K562 treated with DMSO at 1 percent for 4 hours (cell line): Measurements from ENCODE around the gene STING1. TPM values are rescaled to one million over a fixed set of nuclear protein-coding genes. Genes with fewer than 3 reads are reported as not detected.

Source experiments
- total RNA-seq: library from RNA; unstranded; fragments of 300-600 nt; gene quantifications from 2 replicates; pipeline ENCODE4 v1.2.3, GENCODE V29; 2022; ENCODE audit not compliant: insufficient read depth

Gene STING1
- 106 and 131 TPM in 2 replicates for total RNA-seq

GRCh38 chr5:139482050-139482889 is at the start of gene STING1:
Gene STING1, minus strand, starts transcription at chr5:139482758. Its CDS starts 1,054 bp downstream, at chr5:139481704.

GRCh38 chr5:139470821-139471300 is 11.7 kb downstream of the STING1 start, which contains the start of gene SMIM33:
Gene SMIM33, plus strand, starts transcription at chr5:139471004. Its CDS starts 118 bp downstream, at chr5:139471122.

DNA sequence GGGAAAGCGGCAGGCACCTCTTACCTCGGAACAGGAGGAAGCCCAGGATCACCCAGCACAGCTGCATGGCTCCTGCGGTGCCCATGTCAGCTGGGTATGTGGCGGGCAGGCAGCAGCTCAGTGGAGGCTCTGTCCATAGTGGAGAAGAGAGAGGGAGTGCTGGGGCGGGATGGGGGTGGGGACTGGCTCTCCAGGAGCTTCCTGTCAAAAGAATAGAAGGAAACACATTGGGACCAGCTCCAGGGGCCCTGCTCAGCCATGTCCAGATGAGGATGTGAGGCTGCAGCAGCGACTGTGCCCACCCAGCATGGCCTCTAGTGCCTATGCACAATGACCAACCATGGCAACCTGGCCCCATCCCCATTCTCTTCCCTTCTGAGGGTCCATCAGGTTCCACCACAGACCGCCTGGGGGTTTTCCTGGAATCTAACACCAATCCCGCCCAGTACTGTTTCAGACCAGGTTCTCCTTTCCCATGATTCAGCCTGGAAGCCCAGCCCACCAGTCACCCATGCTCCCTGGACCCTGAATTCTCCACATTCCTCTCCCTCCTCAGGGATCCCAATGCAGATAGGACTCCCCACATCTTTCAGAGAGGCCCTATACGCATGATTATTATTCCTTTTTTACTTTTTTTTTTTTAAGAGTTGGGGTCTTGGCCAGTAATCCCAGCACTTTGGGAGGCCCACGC is 19.8 kb downstream of the STING1 start, which contains the start of gene ECSCR:
Gene ECSCR, minus strand, starts transcription at position 158 of the 691 bp plus-strand sequence. Its CDS starts 73 bp downstream, at position 85.

DNA sequence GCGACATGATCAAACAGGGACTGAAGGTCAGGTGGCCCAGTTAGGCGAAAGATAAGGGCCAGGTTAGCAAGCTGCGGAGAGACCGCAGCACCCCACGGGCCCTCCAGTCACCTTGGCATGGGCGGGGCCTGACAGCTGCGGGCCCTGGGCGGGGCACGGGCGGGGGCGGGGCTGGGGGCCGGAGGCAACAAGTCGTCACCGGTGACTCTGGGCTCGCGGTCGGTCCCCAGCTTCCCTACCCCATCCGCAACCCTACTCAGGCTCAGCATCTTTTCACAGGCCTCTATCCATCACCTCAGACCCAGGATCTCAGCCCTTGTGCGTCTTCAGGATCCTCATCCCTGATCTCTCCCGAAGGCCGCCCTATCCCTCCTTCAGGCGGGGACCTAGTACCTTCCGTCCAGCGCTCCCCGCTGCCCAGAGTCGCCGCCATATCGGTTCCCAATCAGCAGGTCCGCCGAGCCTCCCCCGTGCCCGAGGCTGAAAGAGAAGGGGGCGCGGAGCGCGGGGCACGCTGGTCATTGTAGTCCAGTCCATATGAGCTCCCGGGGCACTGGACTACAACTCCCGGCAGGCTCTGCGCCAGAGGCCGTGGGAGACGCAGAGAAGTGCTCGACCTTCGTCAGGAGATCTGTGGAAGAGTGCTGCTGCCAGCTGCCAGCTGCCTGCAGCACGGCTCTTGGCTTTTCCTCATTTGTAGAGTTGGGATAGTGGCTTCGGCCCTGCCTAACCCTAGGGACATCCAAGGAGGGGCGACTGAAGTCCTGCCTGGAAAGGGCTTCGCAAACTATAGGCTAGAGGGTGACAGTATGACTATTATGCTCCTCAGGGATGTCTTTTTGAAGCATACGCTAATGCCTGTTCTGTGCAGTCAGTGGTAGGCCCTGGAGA is 43.3 kb downstream of the STING1 start, which contains the start of gene DNAJC18:
Gene DNAJC18, minus strand, starts transcription at position 513 of the 891 bp plus-strand sequence. Its CDS starts 80 bp downstream, at position 433.

Other genes with a start within 250 kb of the STING1 start
- gene MATR3, start 189.0 kb downstream of the STING1 start, total RNA-seq = 130 and 131 TPM in 2 replicates
- gene PAIP2, start 140.9 kb downstream of the STING1 start, total RNA-seq = 134 and 135 TPM in 2 replicates
- gene SLC23A1, start 99.5 kb downstream of the STING1 start, total RNA-seq = 0.44 TPM in 1 of 2 replicates, not detected in the other
- 1.2 TPM in 1 of 2 replicates, not detected in the other for gene MZB1, start 92.8 kb downstream of the STING1 start, total RNA-seq
- 2.4 and 3.0 TPM in 2 replicates for gene PROB1, start 87.7 kb downstream of the STING1 start, total RNA-seq
- gene SPATA24, start 78.7 kb downstream of the STING1 start, total RNA-seq = 7.4 and 7.8 TPM in 2 replicates
- gene DNAJC18, start 43.2 kb downstream of the STING1 start, total RNA-seq = 1.7 and 3.1 TPM in 2 replicates
- gene ECSCR, start 20.0 kb downstream of the STING1 start, total RNA-seq = not detected in 2 replicates
- not detected in 2 replicates for gene SMIM33, start 11.8 kb downstream of the STING1 start, total RNA-seq
- 109 and 116 TPM in 2 replicates for gene UBE2D2, start 78.6 kb upstream of the STING1 start, total RNA-seq
- 55.0 and 60.3 TPM in 2 replicates for gene CXXC5, start 165.6 kb upstream of the STING1 start, total RNA-seq